ENCODE data around the gene NUSAP1. TPM values are rescaled to one million over a fixed set of nuclear protein-coding genes. Genes with fewer than 3 reads are reported as not detected.

Gene NUSAP1
- polyA plus RNA-seq, 1 experiment = 33.9 TPM

DNA sequence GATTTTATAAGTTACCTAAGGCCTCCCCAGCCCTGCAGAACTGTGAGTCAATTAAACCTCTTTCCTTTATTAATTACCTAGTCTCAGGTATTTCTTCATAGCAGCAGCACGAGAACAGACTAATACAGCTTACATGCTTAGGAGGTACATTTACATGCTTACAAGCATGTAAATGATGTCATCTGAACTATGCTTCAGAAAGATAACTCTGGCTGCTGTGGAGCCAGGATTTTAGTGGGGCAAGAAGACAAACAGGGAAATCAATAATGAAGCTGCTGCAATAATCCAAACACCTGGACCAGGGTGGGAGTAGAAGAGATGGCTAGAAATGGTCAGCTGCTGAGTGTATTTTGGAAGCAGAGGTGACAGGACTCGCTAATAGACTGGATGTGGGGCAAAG lies 60.0 kb downstream of the NUSAP1 start:
- DNase-seq (ENCODE audit: low read depth, low spot score) = no peak
- Histone ChIP-seq H3K27ac (ENCODE audit: low read depth, low read length) (no peak overlapping the region), H3K27me3 (ENCODE audit: control insufficient read depth, insufficient read depth, low read length) (no peaks in the 10 kb centered on the region), H3K4me3 (ENCODE audit: low read depth, low read length) (no peak overlapping the region), H3K9me3 (ENCODE audit: control insufficient read depth, insufficient read depth, low read length) (no peaks in the 10 kb centered on the region)
- TF ChIP-seq, protein P1, sequence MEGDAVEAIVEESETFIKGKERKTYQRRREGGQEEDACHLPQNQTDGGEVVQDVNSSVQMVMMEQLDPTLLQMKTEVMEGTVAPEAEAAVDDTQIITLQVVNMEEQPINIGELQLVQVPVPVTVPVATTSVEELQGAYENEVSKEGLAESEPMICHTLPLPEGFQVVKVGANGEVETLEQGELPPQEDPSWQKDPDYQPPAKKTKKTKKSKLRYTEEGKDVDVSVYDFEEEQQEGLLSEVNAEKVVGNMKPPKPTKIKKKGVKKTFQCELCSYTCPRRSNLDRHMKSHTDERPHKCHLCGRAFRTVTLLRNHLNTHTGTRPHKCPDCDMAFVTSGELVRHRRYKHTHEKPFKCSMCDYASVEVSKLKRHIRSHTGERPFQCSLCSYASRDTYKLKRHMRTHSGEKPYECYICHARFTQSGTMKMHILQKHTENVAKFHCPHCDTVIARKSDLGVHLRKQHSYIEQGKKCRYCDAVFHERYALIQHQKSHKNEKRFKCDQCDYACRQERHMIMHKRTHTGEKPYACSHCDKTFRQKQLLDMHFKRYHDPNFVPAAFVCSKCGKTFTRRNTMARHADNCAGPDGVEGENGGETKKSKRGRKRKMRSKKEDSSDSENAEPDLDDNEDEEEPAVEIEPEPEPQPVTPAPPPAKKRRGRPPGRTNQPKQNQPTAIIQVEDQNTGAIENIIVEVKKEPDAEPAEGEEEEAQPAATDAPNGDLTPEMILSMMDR (IDR thresholded peaks at IDR 0.05; ENCODE audit: low read depth, low read length) = no peak
- CTCF ChIA-PET = interaction anchor here (0.7 kb wide), 1 partner anchor 372 kb away, joined by 7 read pairs; no protein-coding TSS in a partner anchor
- POLR2A ChIA-PET = no interaction called here

DNA sequence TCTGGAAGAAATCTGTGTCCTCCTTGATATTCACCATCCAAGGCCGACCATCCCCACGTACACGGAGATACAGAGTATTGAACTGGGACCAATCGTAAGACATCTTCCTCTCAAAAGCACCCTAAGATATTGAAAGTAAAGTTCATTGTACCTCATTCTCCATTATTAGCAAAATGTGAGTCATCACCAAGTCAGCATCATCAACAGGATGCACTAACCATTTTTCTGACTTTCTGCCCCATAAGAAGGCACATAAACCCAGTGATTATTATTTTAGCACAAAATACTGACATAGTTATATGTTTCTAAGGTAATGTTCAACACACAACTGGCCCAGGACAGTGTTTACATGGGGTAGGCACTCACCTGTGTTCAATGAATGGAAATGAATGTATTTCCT lies 62.2 kb downstream of the NUSAP1 start:
- H3K9me3 ChIP-seq (ENCODE audit: control insufficient read depth, insufficient read depth, low read length) = no peaks in the 10 kb centered on the region

DNA sequence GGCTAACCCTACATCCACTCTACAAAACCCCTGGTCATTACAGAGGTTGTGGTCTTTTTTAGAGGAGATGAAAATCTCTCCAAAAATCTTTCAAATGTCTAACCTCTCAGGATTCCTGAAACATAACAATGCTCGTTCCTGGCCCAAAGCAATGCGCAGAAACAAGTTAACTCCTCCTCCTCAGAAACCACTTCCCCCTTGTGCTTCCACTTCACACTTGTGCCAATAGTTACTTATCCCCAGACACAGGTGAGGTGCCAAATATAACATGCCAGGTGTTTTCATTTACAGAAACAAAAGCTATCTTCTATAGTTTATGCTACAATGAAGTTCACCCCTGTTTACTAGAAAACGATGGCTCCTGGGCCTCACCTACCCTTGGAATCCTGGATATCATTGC lies 63.4 kb downstream of the NUSAP1 start:
- TF ChIP-seq, protein P1 (IDR thresholded peaks at IDR 0.05; ENCODE audit: low read depth, low read length) = no peak
- no peaks in the 10 kb centered on the region for H3K27me3 ChIP-seq (ENCODE audit: control insufficient read depth, insufficient read depth, low read length)
- no peak for DNase-seq (ENCODE audit: low read depth, low spot score)
- no peak overlapping the region for H3K27ac ChIP-seq (ENCODE audit: low read depth, low read length)
- H3K9me3 ChIP-seq (ENCODE audit: control insufficient read depth, insufficient read depth, low read length) = no peaks in the 10 kb centered on the region
- ChIA-PET POLR2A (no interaction called here), CTCF (no interaction called here)
- H3K4me3 ChIP-seq (ENCODE audit: low read depth, low read length) = no peak overlapping the region

More for the DNA sequence above, 62.2 kb downstream of the NUSAP1 start:
- no peak for DNase-seq (ENCODE audit: low read depth, low spot score)
- POLR2A ChIA-PET = no interaction called here
- CTCF ChIA-PET = no interaction called here
- no peaks in the 10 kb centered on the region for H3K27me3 ChIP-seq (ENCODE audit: control insufficient read depth, insufficient read depth, low read length)
- no peak overlapping the region for H3K4me3 ChIP-seq (ENCODE audit: low read depth, low read length)
- TF ChIP-seq, protein P1 (IDR thresholded peaks at IDR 0.05; ENCODE audit: low read depth, low read length) = no peak
- H3K27ac ChIP-seq (ENCODE audit: low read depth, low read length) = no peak overlapping the region

DNA sequence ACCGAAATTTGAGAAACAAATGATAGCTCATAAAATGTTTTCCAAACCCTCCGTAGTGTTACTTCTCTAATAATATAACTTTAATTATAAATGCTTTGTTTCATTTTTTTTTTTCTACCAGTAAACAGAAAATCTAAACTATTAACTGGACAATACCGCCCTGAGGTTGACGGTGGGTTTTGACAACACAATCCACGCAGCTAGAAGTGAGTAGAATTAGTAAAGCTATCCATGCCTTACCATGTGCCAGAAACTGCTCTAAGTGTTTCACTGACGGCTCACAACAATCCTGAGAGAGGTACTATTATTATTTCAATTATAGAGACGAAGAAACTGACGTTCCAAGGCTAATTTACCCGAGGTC lies 69.2 kb downstream of the NUSAP1 start:
- Histone ChIP-seq H3K4me3 (ENCODE audit: low read depth, low read length) (peak overlapping the region; percentile 90), H3K9me3 (ENCODE audit: control insufficient read depth, insufficient read depth, low read length) (no peaks in the 10 kb centered on the region; the same call in 1 of the 2 replicates), H3K27ac (ENCODE audit: low read depth, low read length) (no peak overlapping the region), H3K27me3 (ENCODE audit: control insufficient read depth, insufficient read depth, low read length) (no peaks in the 10 kb centered on the region)
- TF ChIP-seq, protein P1 (IDR thresholded peaks at IDR 0.05; ENCODE audit: low read depth, low read length) = no peak
- CTCF ChIA-PET = no interaction called here
- POLR2A ChIA-PET = interaction anchor here (0.6 kb wide), 1 partner anchor 70 kb away, joined by 5 read pairs; no protein-coding TSS in a partner anchor
- no peak for DNase-seq (ENCODE audit: low read depth, low spot score)

DNA sequence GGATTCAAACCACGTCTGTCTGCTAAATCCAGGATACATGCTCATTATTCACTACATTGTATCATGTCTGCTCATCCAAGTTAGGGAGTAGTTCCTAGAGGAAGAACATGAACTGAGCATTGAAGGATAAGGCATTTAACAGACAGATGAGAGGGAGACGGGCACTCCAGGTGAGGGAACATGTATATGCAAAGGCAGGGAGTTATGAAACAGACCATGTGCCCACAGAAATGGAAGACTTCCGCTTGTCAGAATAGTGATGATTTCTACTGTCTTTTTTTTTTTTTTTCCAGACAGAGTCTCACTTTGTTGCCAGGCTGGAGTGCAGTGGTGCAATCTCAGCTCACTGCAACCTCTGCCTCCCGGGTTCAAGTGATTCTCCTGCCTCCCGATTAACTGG lies 74.7 kb downstream of the NUSAP1 start:
- no peaks in the 10 kb centered on the region for H3K27me3 ChIP-seq (ENCODE audit: control insufficient read depth, insufficient read depth, low read length)
- ChIA-PET CTCF (no interaction called here), POLR2A (no interaction called here)
- DNase-seq (ENCODE audit: low read depth, low spot score) = no peak
- TF ChIP-seq, protein P1 (IDR thresholded peaks at IDR 0.05; ENCODE audit: low read depth, low read length) = no peak
- no peaks in the 10 kb centered on the region; the same call in 1 of the 2 replicates for H3K9me3 ChIP-seq (ENCODE audit: control insufficient read depth, insufficient read depth, low read length)
- no peak overlapping the region for H3K4me3 ChIP-seq (ENCODE audit: low read depth, low read length)
- no peak overlapping the region for H3K27ac ChIP-seq (ENCODE audit: low read depth, low read length)
